ENCODE measurements around the gene RNF180.
A peak's percentile ranks its signal among the peaks of the same experiment; 100 is the strongest.

The RNF180 gene

GRCh38 chr5:64165500-64166200 is at the start of gene RNF180:
TSS of gene RNF180 (plus strand) at chr5:64165843. CDS start at chr5:64200808, 34,965 bp downstream.
- DNase-seq: peak; percentile 14

- DNase-seq: no peak
Observed at GRCh38 chr5:64125521-64125920, 40.1 kb upstream of the RNF180 start.

- no peak for DNase-seq
Observed at GRCh38 chr5:64126202-64126741, 39.4 kb upstream of the RNF180 start.

GRCh38 chr5:64140018-64140417 is 25.6 kb upstream of the RNF180 start:
- no peak for DNase-seq

GRCh38 chr5:64144425-64145215 is 21.0 kb upstream of the RNF180 start:
- DNase-seq: no peak

- DNase-seq: no peak
Observed at GRCh38 chr5:64145216-64145895, 20.3 kb upstream of the RNF180 start.

- DNase-seq: no peak
Observed at GRCh38 chr5:64147379-64147778, 18.3 kb upstream of the RNF180 start.

GRCh38 chr5:64147849-64148441 is 17.7 kb upstream of the RNF180 start:
- peak; percentile 10 for DNase-seq

- DNase-seq: no peak
Observed at GRCh38 chr5:64149268-64149667, 16.4 kb upstream of the RNF180 start.

GRCh38 chr5:64149857-64150521 is 15.7 kb upstream of the RNF180 start:
- no peak for DNase-seq

- DNase-seq: no peak
Observed at GRCh38 chr5:64156261-64156660, 9.4 kb upstream of the RNF180 start.

- DNase-seq: no peak
Observed at GRCh38 chr5:64158827-64159226, 6.8 kb upstream of the RNF180 start.

- no peak for DNase-seq
Observed at GRCh38 chr5:64160201-64160600, 5.4 kb upstream of the RNF180 start.

- no peak for DNase-seq
Observed at GRCh38 chr5:64161420-64161819, 4.2 kb upstream of the RNF180 start.

- no peak for DNase-seq
Observed at GRCh38 chr5:64163135-64163534, 2.5 kb upstream of the RNF180 start.

- DNase-seq: no peak
Observed at GRCh38 chr5:64163746-64164145, 1.9 kb upstream of the RNF180 start.

GRCh38 chr5:64164166-64164565 is 1.5 kb upstream of the RNF180 start:
- DNase-seq: no peak

- no peak for DNase-seq
Observed at GRCh38 chr5:64165160-64165499, 513 bp upstream of the RNF180 start.

- no peak for DNase-seq
Observed at GRCh38 chr5:64166201-64166959, 737 bp downstream of the RNF180 start.

GRCh38 chr5:64176301-64176700 is 10.7 kb downstream of the RNF180 start:
- DNase-seq: no peak

- DNase-seq: no peak
Observed at GRCh38 chr5:64180661-64181343, 15.2 kb downstream of the RNF180 start.
